SK-N-SH treated with all-trans-retinoic acid at 6 μM for 48 hours (cell line): ENCODE measurements around the gene MRAS.

Experiments
- ATAC-seq: fragments of 200-7000 bp; cut with Tn5 transposase; 3 replicates; pipeline ENCODE4 v1.9.1; 2020; ENCODE audit warnings: mild to moderate bottlenecking, moderate library complexity
- ARNTL ChIP-seq: fragments of 450-650 bp; formaldehyde crosslinking; IDR thresholded peaks from 2 replicates; pipeline ENCODE4 v1.5.0; 2020; ENCODE audit warnings: low read depth, mild to moderate bottlenecking, moderate library complexity, borderline replicate concordance
- BACH2 ChIP-seq: fragments of 250-450 bp; sonication (Bioruptor Pico); IDR thresholded peaks from 2 replicates; pipeline ENCODE4 v1.9.0; 2021; ENCODE audit warnings: mild to moderate bottlenecking, borderline replicate concordance
- CREB5 ChIP-seq: fragments of 250-450 bp; sonication (Bioruptor Pico); IDR thresholded peaks from 2 replicates; pipeline ENCODE4 v1.5.1; 2020; ENCODE audit warnings: low read depth, mild to moderate bottlenecking, moderate library complexity
- CSDC2 ChIP-seq: fragments of 250-450 bp; sonication (Bioruptor Pico); IDR thresholded peaks from 2 replicates; pipeline ENCODE4 v1.5.0; 2020; ENCODE audit warnings: mild to moderate bottlenecking, moderate library complexity
- ESRRG ChIP-seq: fragments of 250-450 bp; sonication (Bioruptor Pico); IDR thresholded peaks from 2 replicates; pipeline ENCODE4 v1.6.1; 2021; ENCODE audit warnings: mild to moderate bottlenecking
- GLIS3 ChIP-seq: fragments of 250-450 bp; sonication (Bioruptor Pico); IDR thresholded peaks from 2 replicates; pipeline ENCODE4 v1.5.0; 2020; ENCODE audit warnings: mild to moderate bottlenecking, moderate library complexity
- ISL1 ChIP-seq: fragments of 250-450 bp; sonication (Bioruptor Pico); IDR thresholded peaks from 2 replicates; pipeline ENCODE4 v2.1.2; 2022; ENCODE audit warnings: mild to moderate bottlenecking, moderate library complexity
- OSR1 ChIP-seq: fragments of 250-450 bp; sonication (Bioruptor Pico); IDR thresholded peaks from 2 replicates; pipeline ENCODE4 v1.8.0; 2022; ENCODE audit warnings: moderate library complexity, mild to moderate bottlenecking, inconsistent platforms
- PATZ1 ChIP-seq: fragments of 250-450 bp; sonication (Bioruptor Pico); IDR thresholded peaks from 2 replicates; pipeline ENCODE4 v1.8.0; 2020; ENCODE audit warnings: mild to moderate bottlenecking, moderate library complexity, borderline replicate concordance
- POU6F1 ChIP-seq: fragments of 250-450 bp; sonication (Bioruptor Pico); IDR thresholded peaks from 2 replicates; pipeline ENCODE4 v1.8.0; 2021; ENCODE audit warnings: low read depth, mild to moderate bottlenecking, moderate library complexity, borderline replicate concordance
- PPARA ChIP-seq: fragments of 250-450 bp; sonication (Bioruptor Pico); IDR thresholded peaks from 2 replicates; pipeline ENCODE4 v1.5.0; 2020; ENCODE audit warnings: mild to moderate bottlenecking, borderline replicate concordance
- RARB ChIP-seq: fragments of 250-450 bp; sonication (Bioruptor Pico); IDR thresholded peaks from 2 replicates; pipeline ENCODE4 v1.8.0; 2021; ENCODE audit warnings: mild to moderate bottlenecking, moderate library complexity
- SNAI2 ChIP-seq: fragments of 250-450 bp; sonication (Bioruptor Pico); IDR thresholded peaks from 2 replicates; pipeline ENCODE4 v1.5.0; 2020; ENCODE audit warnings: mild to moderate bottlenecking, moderate library complexity
- TCF4 ChIP-seq: fragments of 250-450 bp; sonication (Bioruptor Pico); IDR thresholded peaks from 2 replicates; pipeline ENCODE4 v1.8.0; 2021; ENCODE audit warnings: mild to moderate bottlenecking, moderate library complexity, borderline replicate concordance
- TOX ChIP-seq: fragments of 250-450 bp; sonication (Bioruptor Pico); IDR thresholded peaks from 2 replicates; pipeline ENCODE4 v1.8.0; 2021; ENCODE audit warnings: mild to moderate bottlenecking, moderate library complexity, borderline replicate concordance
- TSHZ2 ChIP-seq: fragments of 250-450 bp; sonication (Bioruptor Pico); IDR thresholded peaks from 2 replicates; pipeline ENCODE4 v1.5.0; 2020; ENCODE audit warnings: mild to moderate bottlenecking, moderate library complexity
- ZC3H10 ChIP-seq: fragments of 250-450 bp; sonication (Bioruptor Pico); IDR thresholded peaks from 2 replicates; pipeline ENCODE4 v1.5.1; 2021; ENCODE audit warnings: mild to moderate bottlenecking, moderate library complexity
- ZFP3 ChIP-seq: fragments of 250-450 bp; sonication (Bioruptor Pico); IDR thresholded peaks from 2 replicates; pipeline ENCODE4 v1.5.0; 2020; ENCODE audit warnings: mild to moderate bottlenecking, moderate library complexity
- ZFP30 ChIP-seq: fragments of 450-650 bp; formaldehyde crosslinking; IDR thresholded peaks from 2 replicates; pipeline ENCODE4 v1.5.0; 2022; ENCODE audit warnings: mild to moderate bottlenecking, moderate library complexity
- ZNF565 ChIP-seq: fragments of 450-650 bp; formaldehyde crosslinking; conservative IDR thresholded peaks from 2 replicates; pipeline ENCODE4 v1.5.0; 2020; ENCODE audit warnings: low read depth, mild to moderate bottlenecking, moderate library complexity
- ZNF70 ChIP-seq: fragments of 450-650 bp; formaldehyde crosslinking; IDR thresholded peaks from 2 replicates; pipeline ENCODE4 v1.5.0; 2020; ENCODE audit warnings: mild to moderate bottlenecking, moderate library complexity
- ZNF8 ChIP-seq: fragments of 450-650 bp; formaldehyde crosslinking; IDR thresholded peaks from 2 replicates; pipeline ENCODE4 v1.5.0; 2020; ENCODE audit warnings: mild to moderate bottlenecking, moderate library complexity

The MRAS gene

GRCh38 chr3:138434276-138434874 is 86.0 kb downstream of the MRAS start, which contains the start of gene ESYT3:
ESYT3 (plus strand) TSS chr3:138434616; CDS start chr3:138434799, 183 bp downstream.
- no peak for TF ChIP-seq BACH2 (CRISPR knock-in tag)
- TF ChIP-seq SNAI2: no peak
- no peak for TF ChIP-seq CSDC2
- no peak for TF ChIP-seq ZNF70 (CRISPR knock-in tag)
- no peak for TF ChIP-seq RARB (CRISPR knock-in tag)
- no peak for TF ChIP-seq ZFP30 (CRISPR knock-in tag)
- no peak for TF ChIP-seq CREB5 (CRISPR knock-in tag)
- TF ChIP-seq, all 23 proteins: peak for 0
- ATAC-seq: peak; percentile 95

- peak; percentile 58 for ATAC-seq
- TF ChIP-seq OSR1 (CRISPR knock-in tag) (no peak), ZNF8 (no peak), ISL1 (no peak), RARB (CRISPR knock-in tag) (no peak), TOX (CRISPR knock-in tag) (no peak), ZNF565 (CRISPR knock-in tag) (no peak), PATZ1 (CRISPR knock-in tag) (no peak), ZFP3 (no peak), POU6F1 (CRISPR knock-in tag) (no peak), SNAI2 (no peak), ESRRG (CRISPR knock-in tag) (no peak), CSDC2 (no peak), ZNF70 (CRISPR knock-in tag) (no peak), GLIS3 (no peak), CREB5 (CRISPR knock-in tag) (no peak), ARNTL (CRISPR knock-in tag) (no peak), PPARA (CRISPR knock-in tag) (no peak)
These were observed 86.7 kb downstream of the MRAS start for GRCh38 chr3:138434875-138435772.

GRCh38 chr3:138435840-138436239 is 87.5 kb downstream of the MRAS start:
- no peak for ATAC-seq
- TF ChIP-seq PPARA (CRISPR knock-in tag) (no peak), ZNF565 (CRISPR knock-in tag) (no peak), CREB5 (CRISPR knock-in tag) (no peak), SNAI2 (no peak), TCF4 (CRISPR knock-in tag) (no peak), ZFP3 (no peak), ESRRG (CRISPR knock-in tag) (no peak), CSDC2 (no peak), ZNF70 (CRISPR knock-in tag) (no peak), PATZ1 (CRISPR knock-in tag) (no peak), TSHZ2 (no peak), OSR1 (CRISPR knock-in tag) (no peak), ZC3H10 (CRISPR knock-in tag) (no peak)
